ENCODE measurements around the gene GJC2. TPM values are rescaled to one million over a fixed set of nuclear protein-coding genes. Genes with fewer than 3 reads are reported as not detected.

The GJC2 gene
- total and polyA plus RNA-seq, 2 donors (not counting 1 experiment from before 2014, with no cell fraction given): 0.16 to 0.30 TPM

DNA sequence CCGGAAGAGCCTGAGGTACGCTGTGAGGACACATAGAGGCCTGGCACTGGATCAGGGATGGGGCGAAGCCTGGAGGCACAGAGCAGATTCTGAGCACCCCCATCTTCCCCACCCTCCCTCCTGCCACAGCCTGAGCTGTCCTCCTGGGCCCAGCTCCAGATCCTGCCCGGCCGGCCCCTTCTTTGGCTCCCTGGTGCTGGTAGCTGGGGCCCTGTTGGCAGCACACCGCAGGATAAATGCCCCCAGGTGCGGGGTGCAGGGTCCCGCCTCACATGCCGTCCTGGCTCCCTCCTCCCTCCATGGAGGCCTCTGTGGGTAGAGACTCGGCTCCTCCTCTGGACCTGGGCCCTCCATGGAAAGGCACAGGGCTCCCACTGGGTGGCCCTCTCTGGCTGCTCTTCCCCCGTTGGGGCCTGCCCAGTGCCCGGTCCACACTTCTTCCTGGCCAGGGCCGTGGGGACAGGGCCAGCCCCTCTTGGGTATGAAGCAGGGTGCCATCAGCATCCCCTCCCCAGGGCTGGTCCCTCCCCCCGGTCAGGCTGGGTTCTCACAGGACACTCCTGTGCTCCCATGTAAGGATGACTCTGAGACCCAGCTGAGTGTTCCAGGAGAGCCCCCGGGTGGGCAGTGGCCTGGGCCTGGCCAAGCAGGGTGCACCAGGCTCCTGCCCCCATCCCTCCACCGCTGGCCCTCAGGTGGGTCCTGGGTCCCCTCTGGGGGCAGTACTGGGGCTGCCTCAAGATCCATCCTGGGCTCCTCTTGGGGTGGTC is 57.0 kb downstream of the GJC2 start:
- ChIA-PET CTCF (no interaction called here), POLR2A (no interaction called here)
- Histone ChIP-seq H3K4me2 (replicated peaks; ENCODE audit: low read depth, low read length, poor library complexity, severe bottlenecking) (no peak overlapping the region), H3K9ac (ENCODE audit: low read length) (no peak overlapping the region), H3K27me3 (replicated peaks in 1 of 4; ENCODE audit: control extremely low read depth in 1 of 4, control insufficient read depth in 3 of 4, insufficient read depth in 4 of 4, low read length in 3 of 4) (peaks cover 0 to 18% (median 0%) of the 10 kb centered on the region in 4 experiments), H4K20me1 (ENCODE audit: control insufficient read depth, insufficient read depth, low read length, poor library complexity, severe bottlenecking) (no peaks in the 10 kb centered on the region), H3K4me3 (ENCODE audit: control extremely low read depth in 1 of 5, extremely low read depth in 1 of 5, insufficient read depth in 1 of 5, low read depth in 2 of 5, low read length in 4 of 5) (no peak overlapping the region), H3K36me3 (replicated peaks in 1 of 2; ENCODE audit: control extremely low read depth in 1 of 2, control insufficient read depth in 1 of 2, extremely low read depth in 1 of 2, insufficient read depth in 2 of 2, low read length in 1 of 2) (no peaks in the 10 kb centered on the region), H2AFZ (ENCODE audit: insufficient read depth, low read depth, low read length, poor library complexity, severe bottlenecking) (no peak overlapping the region), H3K79me2 (ENCODE audit: control insufficient read depth, insufficient read depth, low read length) (no peaks in the 10 kb centered on the region), H3K27ac (ENCODE audit: low read length in 2 of 2) (no peak overlapping the region), H3K9me3 (ENCODE audit: control extremely low read depth in 1 of 3, control insufficient read depth in 2 of 3, insufficient read depth in 1 of 3, low read length in 2 of 3) (peaks cover 0 to 3% (median 0%) of the 10 kb centered on the region in 3 donors), H3K4me1 (ENCODE audit: control insufficient read depth in 2 of 2, insufficient read depth in 2 of 2, low read length in 2 of 2) (no peaks in the 10 kb centered on the region)
- ATAC-seq (ENCODE audit: low read depth) (no peak), DNase-seq (no peak)
- no peak overlapping the region for H3K4me3 Mint-ChIP-seq
- H3K9me3 Mint-ChIP-seq (ENCODE audit: insufficient read depth): no peaks in the 10 kb centered on the region
- intact Hi-C loops (cut with micrococcal nuclease): no loop called here
- TF ChIP-seq EZH2 (IDR thresholded peaks at IDR 0.05; ENCODE audit: borderline replicate concordance, insufficient read depth, low read depth, low read length, poor library complexity, severe bottlenecking): no peak
- TF ChIP-seq, protein P1, sequence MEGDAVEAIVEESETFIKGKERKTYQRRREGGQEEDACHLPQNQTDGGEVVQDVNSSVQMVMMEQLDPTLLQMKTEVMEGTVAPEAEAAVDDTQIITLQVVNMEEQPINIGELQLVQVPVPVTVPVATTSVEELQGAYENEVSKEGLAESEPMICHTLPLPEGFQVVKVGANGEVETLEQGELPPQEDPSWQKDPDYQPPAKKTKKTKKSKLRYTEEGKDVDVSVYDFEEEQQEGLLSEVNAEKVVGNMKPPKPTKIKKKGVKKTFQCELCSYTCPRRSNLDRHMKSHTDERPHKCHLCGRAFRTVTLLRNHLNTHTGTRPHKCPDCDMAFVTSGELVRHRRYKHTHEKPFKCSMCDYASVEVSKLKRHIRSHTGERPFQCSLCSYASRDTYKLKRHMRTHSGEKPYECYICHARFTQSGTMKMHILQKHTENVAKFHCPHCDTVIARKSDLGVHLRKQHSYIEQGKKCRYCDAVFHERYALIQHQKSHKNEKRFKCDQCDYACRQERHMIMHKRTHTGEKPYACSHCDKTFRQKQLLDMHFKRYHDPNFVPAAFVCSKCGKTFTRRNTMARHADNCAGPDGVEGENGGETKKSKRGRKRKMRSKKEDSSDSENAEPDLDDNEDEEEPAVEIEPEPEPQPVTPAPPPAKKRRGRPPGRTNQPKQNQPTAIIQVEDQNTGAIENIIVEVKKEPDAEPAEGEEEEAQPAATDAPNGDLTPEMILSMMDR (IDR thresholded peaks at IDR 0.05): no peak
- H3K27me3 Mint-ChIP-seq: peaks cover 3% of the 10 kb centered on the region
- no peak overlapping the region for H3K27ac Mint-ChIP-seq
- H3K4me1 Mint-ChIP-seq: peaks cover 3% of the 10 kb centered on the region
- 72% methylated on average over 16 of the region's 16 CpGs for WGBS (ENCODE audit: insufficient coverage)

DNA sequence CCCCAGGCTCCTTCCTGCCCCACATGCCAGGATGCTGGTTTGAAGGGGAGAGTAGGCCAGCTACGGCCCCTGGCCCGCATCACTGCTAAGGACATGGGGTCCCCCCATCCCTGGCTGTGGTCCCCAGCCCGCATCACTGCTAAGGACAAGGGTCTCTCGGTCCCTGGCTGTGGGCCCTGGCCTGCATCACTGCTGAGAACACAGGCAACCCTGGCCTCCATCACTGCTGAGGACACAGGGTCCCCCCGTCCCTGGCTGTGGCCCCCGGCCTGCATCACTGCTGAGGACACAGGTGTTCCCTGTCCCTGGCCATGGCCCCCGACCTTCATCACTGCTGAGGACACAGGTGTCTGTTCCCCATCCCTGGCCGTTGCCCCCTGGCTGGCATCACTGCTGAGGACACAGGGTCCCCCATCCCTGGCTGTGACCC is 57.7 kb downstream of the GJC2 start:
- no peak overlapping the region for H3K4me3 Mint-ChIP-seq
- POLR2A ChIA-PET: no interaction called here
- H3K9ac ChIP-seq (ENCODE audit: low read length): no peak overlapping the region
- CTCF ChIA-PET: no interaction called here
- H3K79me2 ChIP-seq (ENCODE audit: control insufficient read depth, insufficient read depth, low read length): no peaks in the 10 kb centered on the region
- peaks cover 0 to 18% (median 0%) of the 10 kb centered on the region in 4 experiments for H3K27me3 ChIP-seq (replicated peaks in 1 of 4; ENCODE audit: control extremely low read depth in 1 of 4, control insufficient read depth in 3 of 4, insufficient read depth in 4 of 4, low read length in 3 of 4)
- H3K9me3 Mint-ChIP-seq (ENCODE audit: insufficient read depth): no peaks in the 10 kb centered on the region
- no peak for ATAC-seq (ENCODE audit: low read depth)
- H3K27ac ChIP-seq (ENCODE audit: low read length in 2 of 2): no peak overlapping the region
- H3K36me3 ChIP-seq (replicated peaks in 1 of 2; ENCODE audit: control extremely low read depth in 1 of 2, control insufficient read depth in 1 of 2, extremely low read depth in 1 of 2, insufficient read depth in 2 of 2, low read length in 1 of 2): no peaks in the 10 kb centered on the region
- TF ChIP-seq, protein P1 (IDR thresholded peaks at IDR 0.05): no peak
- TF ChIP-seq EZH2 (IDR thresholded peaks at IDR 0.05; ENCODE audit: borderline replicate concordance, insufficient read depth, low read depth, low read length, poor library complexity, severe bottlenecking): no peak
- H3K4me2 ChIP-seq (replicated peaks; ENCODE audit: low read depth, low read length, poor library complexity, severe bottlenecking): no peak overlapping the region
- 80% methylated on average over 8 of the region's 8 CpGs for WGBS (ENCODE audit: insufficient coverage)
- intact Hi-C loops (cut with micrococcal nuclease): no loop called here
- no peak for DNase-seq
- H2AFZ ChIP-seq (ENCODE audit: insufficient read depth, low read depth, low read length, poor library complexity, severe bottlenecking): no peak overlapping the region
- H3K4me1 ChIP-seq (ENCODE audit: control insufficient read depth in 2 of 2, insufficient read depth in 2 of 2, low read length in 2 of 2): peaks cover 0 to under 1% of the 10 kb centered on the region in 2 donors
- H3K4me1 Mint-ChIP-seq: peaks cover 3% of the 10 kb centered on the region
- H3K4me3 ChIP-seq (ENCODE audit: control extremely low read depth in 1 of 5, extremely low read depth in 1 of 5, insufficient read depth in 1 of 5, low read depth in 2 of 5, low read length in 4 of 5): no peak overlapping the region
- peaks cover 0 to 3% (median 0%) of the 10 kb centered on the region in 3 donors for H3K9me3 ChIP-seq (ENCODE audit: control extremely low read depth in 1 of 3, control insufficient read depth in 2 of 3, insufficient read depth in 1 of 3, low read length in 2 of 3)
- H4K20me1 ChIP-seq (ENCODE audit: control insufficient read depth, insufficient read depth, low read length, poor library complexity, severe bottlenecking): no peaks in the 10 kb centered on the region
- peaks cover 3% of the 10 kb centered on the region for H3K27me3 Mint-ChIP-seq
- no peak overlapping the region for H3K27ac Mint-ChIP-seq
